AG09319 (cell line): ENCODE data around the gene LYSMD2.

Experiments
- DNase-seq: peaks from one replicate; pipeline ENCODE4 v3.0.0-alpha.2; 2010; ENCODE audit warnings: low read depth; ENCODE audit errors: extremely low read depth
- TF ChIP-seq, protein P1 (sequence below): IDR thresholded peaks from 2 replicates; pipeline ENCODE4 v1.5.1; 2011; ENCODE audit warnings: low read depth, mild to moderate bottlenecking, inconsistent platforms, low read length, moderate library complexity

LYSMD2 gene

DNA sequence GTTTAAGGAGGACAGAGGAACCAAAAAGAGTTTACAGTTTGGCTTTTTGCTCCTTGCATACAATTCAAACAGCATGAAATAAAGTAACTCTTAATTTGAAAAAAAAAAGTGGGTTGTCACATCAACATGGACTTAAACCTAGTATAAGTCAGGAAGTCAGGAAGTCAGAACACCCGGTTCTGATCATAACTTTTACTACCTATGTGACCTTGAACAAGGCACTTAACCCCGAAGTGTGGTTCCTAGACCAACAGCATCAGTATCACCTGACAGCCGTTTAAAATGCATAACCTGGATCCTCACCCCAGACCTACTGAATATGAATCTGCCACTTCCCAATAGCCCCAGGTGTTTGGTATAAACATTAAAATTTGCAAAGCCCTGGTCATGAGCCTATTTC lies 18.7 kb downstream of the LYSMD2 start:
- TF ChIP-seq, protein P1, sequence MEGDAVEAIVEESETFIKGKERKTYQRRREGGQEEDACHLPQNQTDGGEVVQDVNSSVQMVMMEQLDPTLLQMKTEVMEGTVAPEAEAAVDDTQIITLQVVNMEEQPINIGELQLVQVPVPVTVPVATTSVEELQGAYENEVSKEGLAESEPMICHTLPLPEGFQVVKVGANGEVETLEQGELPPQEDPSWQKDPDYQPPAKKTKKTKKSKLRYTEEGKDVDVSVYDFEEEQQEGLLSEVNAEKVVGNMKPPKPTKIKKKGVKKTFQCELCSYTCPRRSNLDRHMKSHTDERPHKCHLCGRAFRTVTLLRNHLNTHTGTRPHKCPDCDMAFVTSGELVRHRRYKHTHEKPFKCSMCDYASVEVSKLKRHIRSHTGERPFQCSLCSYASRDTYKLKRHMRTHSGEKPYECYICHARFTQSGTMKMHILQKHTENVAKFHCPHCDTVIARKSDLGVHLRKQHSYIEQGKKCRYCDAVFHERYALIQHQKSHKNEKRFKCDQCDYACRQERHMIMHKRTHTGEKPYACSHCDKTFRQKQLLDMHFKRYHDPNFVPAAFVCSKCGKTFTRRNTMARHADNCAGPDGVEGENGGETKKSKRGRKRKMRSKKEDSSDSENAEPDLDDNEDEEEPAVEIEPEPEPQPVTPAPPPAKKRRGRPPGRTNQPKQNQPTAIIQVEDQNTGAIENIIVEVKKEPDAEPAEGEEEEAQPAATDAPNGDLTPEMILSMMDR, result no peak
- no peak for DNase-seq

DNA sequence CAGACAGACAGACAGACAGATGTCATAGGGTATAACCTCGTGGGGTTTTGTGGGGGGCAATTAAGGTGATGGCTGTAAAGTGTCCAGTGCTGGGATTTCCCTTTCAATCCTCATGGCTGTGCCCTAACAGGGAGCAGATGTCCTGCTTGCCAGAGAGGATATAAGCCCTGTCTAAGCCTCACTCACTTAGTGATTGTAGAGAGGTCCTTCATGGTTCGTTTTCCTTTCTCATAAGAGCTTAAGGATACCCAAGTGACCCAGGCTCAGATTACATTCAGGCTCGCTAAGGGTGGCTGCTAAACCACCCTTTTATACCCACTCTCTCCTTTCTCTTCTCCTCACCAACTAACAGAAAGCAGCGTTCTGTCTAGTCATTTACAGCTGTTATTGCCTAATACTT lies 19.2 kb downstream of the LYSMD2 start:
- DNase-seq, result no peak
- TF ChIP-seq, protein P1, result no peak

DNA sequence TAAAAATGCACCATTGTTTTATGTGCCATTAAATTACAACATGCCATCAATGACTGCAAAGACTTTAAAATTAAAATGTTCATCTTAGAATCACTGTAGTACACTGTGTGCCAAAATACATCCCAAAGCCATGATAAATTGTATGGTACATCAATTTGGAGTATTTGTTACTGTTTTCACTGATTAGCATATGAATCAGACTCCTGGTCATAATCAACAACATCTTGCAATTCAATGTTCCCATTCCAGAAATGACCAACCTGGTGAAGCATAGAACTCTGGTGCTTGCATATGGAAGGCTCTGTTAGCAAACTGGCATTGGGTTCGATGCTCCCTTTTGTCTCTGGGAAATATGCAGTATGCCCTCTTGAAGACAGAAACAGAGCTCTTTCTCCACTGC lies 22.5 kb downstream of the LYSMD2 start:
- no peak for DNase-seq
- TF ChIP-seq, protein P1, result no peak

DNA sequence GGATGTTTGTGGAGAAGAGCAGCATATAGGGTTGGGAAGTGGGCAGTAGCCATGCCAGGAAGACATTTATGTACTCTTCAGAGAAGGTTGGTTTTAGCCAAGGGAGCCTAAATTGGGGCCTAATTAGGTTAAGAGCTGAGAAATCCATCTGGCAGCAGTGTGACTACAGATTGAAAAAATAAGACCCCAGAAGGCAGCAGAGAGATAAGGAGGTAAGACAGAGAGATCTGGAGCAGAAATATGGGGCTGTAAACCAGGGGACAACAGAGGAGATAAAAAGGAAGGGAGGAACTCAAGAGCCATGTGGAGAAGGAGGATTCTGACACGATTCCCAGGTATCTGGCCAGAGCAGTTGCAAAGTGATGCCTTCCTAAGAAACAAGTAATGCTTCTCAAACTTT lies 23.3 kb downstream of the LYSMD2 start:
- DNase-seq, result no peak
- TF ChIP-seq, protein P1, result no peak

DNA sequence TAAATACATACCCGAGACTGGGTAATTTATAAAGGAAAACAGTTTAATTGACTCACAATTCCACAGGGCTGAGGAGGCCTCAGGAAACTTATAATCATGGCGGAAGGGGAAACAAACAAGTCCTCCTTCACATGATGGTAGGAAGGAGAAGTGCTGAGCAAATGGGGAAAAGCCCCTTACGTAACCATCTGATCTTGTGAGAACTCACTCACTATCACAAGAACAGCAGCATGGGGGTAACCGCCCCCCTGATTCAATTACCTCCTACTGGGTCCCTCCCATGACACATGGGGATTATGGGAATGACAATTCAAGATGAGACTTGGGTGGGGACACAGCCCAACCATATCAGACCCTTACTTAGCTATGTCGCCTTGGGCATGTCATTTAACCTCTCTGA lies 28.4 kb downstream of the LYSMD2 start:
- TF ChIP-seq, protein P1, result no peak
- no peak for DNase-seq

DNA sequence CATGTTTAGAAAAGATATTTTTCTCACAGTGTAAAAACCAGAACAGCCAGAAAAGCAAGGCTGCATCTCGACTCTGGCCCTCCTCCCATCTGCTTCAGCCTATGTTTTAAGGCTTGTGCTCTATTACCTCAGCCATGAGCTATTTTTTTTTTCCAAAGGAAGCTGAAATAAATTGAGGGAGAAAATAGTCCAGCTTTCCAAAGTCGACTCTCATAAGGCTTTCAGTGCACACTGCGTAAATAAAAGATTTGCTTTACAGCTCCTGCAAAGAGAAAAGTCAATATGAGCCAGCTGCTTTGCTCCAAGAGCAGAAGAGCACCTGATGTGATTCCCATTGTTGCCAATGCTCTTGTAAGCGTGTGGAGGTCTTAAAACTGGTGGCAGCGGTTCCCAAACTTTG lies 29.4 kb downstream of the LYSMD2 start:
- TF ChIP-seq, protein P1, result no peak
- no peak for DNase-seq

DNA sequence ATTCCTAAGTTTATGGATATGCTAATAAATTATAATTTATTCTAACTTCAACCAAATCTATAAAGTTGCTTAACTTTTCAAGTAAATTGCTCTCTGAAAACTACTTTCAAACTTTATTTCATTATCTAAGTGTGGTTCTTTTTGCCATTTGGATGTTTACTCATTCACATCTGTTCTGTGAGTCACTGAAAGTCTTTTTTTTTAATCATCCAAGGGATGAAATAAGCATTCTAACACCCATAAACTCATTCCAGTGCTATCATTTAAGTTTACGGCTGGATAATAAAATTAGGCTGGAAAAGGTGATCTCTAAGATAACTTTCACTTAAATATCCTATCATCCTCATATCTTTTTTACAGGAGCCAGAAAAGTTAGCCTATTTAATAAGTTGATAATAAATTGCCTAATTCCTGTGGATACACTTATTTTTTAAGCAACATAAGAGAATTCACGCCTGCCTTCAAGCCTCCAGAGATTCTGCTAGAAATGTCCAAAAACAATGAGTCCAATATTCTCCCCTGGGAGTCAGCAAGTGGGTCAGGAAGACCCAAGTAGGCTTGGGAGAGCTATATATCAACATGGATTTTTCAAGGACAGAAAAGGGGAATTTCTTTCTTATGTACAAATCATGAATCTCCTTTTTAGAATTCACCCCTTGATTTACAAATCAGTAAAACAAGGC lies 30.4 kb downstream of the LYSMD2 start:
- TF ChIP-seq, protein P1, result no peak
- DNase-seq, result no peak
